Stimulated activated CD4-positive, alpha-beta T cell treated with anti-CD3 and anti-CD28 coated beads, TNF-alpha, amount 100 ng/mL, for 24 hours (primary cell): ENCODE results near the gene RNU2-1.
"Not testable (repeated sequence)": the region's sequence is repeated elsewhere in the genome, so short reads cannot be mapped to it uniquely, and the experiment has no call there.

Experiments used
- DNase-seq, 3 experiments: peaks; one replicate each; pipeline ENCODE4 v3.0.0-alpha.2; 2020; ENCODE audit warnings: low read depth in 3 of 3

Gene RNU2-1

GRCh38 chr17:43233877-43234276, at the start of gene RNU2-1:
Gene RNU2-1, minus strand, starts transcription at chr17:43233977.
- not testable (repeated sequence) for DNase-seq

GRCh38 chr17:43272914-43273313, 39.1 kb upstream of the RNU2-1 start:
- DNase-seq = not testable (repeated sequence)

- DNase-seq = peak in 2 of 3 experiments; percentile 0
Measured at GRCh38 chr17:43272483-43272882, 38.7 kb upstream of the RNU2-1 start.

- not testable (repeated sequence) for DNase-seq
Measured at GRCh38 chr17:43270552-43271504, 37.1 kb upstream of the RNU2-1 start.

- DNase-seq = not testable (repeated sequence)
Measured at GRCh38 chr17:43246456-43246855, 12.7 kb upstream of the RNU2-1 start.

- not testable (repeated sequence) for DNase-seq
Measured at GRCh38 chr17:43240596-43241352, 7.0 kb upstream of the RNU2-1 start.

GRCh38 chr17:43239597-43239996, 5.8 kb upstream of the RNU2-1 start:
- not testable (repeated sequence) for DNase-seq

- DNase-seq = not testable (repeated sequence)
Measured at GRCh38 chr17:43233263-43233662, 514 bp downstream of the RNU2-1 start.

- not testable (repeated sequence) for DNase-seq
Measured at GRCh38 chr17:43232021-43232699, 1.6 kb downstream of the RNU2-1 start.

GRCh38 chr17:43231205-43232020, 2.4 kb downstream of the RNU2-1 start:
- DNase-seq = not testable (repeated sequence)

- DNase-seq = not testable (repeated sequence)
Measured at GRCh38 chr17:43228020-43228782, 5.6 kb downstream of the RNU2-1 start, which contains the start of gene CCDC200. Gene CCDC200, minus strand, starts transcription at chr17:43228623. Its CDS starts 69 bp downstream, at chr17:43228554.

- no peak for DNase-seq
Measured at GRCh38 chr17:43226393-43226792, 7.4 kb downstream of the RNU2-1 start.

- no peak for DNase-seq
Measured at GRCh38 chr17:43224146-43224705, 9.6 kb downstream of the RNU2-1 start.

GRCh38 chr17:43220511-43221125, 13.2 kb downstream of the RNU2-1 start:
- DNase-seq = no peak

GRCh38 chr17:43219746-43220380, 13.9 kb downstream of the RNU2-1 start:
- no peak for DNase-seq

GRCh38 chr17:43219001-43219400, 14.8 kb downstream of the RNU2-1 start:
- no peak for DNase-seq

GRCh38 chr17:43217614-43218087, 16.1 kb downstream of the RNU2-1 start:
- DNase-seq = peak in 1 of 3 experiments; percentile 10

- DNase-seq = no peak
Measured at GRCh38 chr17:43216762-43217613, 16.8 kb downstream of the RNU2-1 start.
